GM23338 (cell line): Measurements from ENCODE around the gene PRTN3. TPM values are rescaled to one million over a fixed set of nuclear protein-coding genes. Genes with fewer than 3 reads are reported as not detected.
A peak's percentile ranks its signal among the peaks of the same experiment; 100 is the strongest.

Source experiments
- ATAC-seq: fragments of 200-7000 bp; cut with Tn5 transposase; 3 replicates; pipeline ENCODE4 v1.9.1; 2020
- DNase-seq: peaks from one replicate; pipeline ENCODE4 v3.0.0-alpha.2; 2015; ENCODE audit warnings: low spot score
- H2AFZ ChIP-seq: fragments of 200-600 bp; sonication (generic); 2 replicates; pipeline ENCODE4 v1.8.0; 2016; ENCODE audit warnings: antibody characterized with exemption, mild to moderate bottlenecking, moderate library complexity
- H3F3A ChIP-seq: fragments of 200-600 bp; sonication (generic); replicated peaks from 2 replicates; pipeline ENCODE4 v1.8.0; 2017; ENCODE audit warnings: antibody characterized with exemption, mixed run types, low read depth
- H3K27ac ChIP-seq: fragments of 200-600 bp; sonication (generic); 2 replicates; pipeline ENCODE4 v1.6.1; 2016; ENCODE audit warnings: low read depth
- H3K27me3 ChIP-seq: fragments of 200-600 bp; sonication (generic); 2 replicates; pipeline ENCODE4 v1.8.0; 2016; ENCODE audit warnings: mild to moderate bottlenecking, mixed run types, moderate library complexity; ENCODE audit not compliant: insufficient read depth
- H3K36me3 ChIP-seq: fragments of 200-600 bp; sonication (generic); 2 replicates; pipeline ENCODE4 v1.8.0; 2016; ENCODE audit warnings: mild to moderate bottlenecking; ENCODE audit not compliant: insufficient read depth
- H3K4me1 ChIP-seq: fragments of 200-600 bp; sonication (generic); 2 replicates; pipeline ENCODE4 v1.8.0; 2016; ENCODE audit warnings: mild to moderate bottlenecking, moderate library complexity; ENCODE audit not compliant: insufficient read depth
- H3K4me2 ChIP-seq: fragments of 200-600 bp; sonication (generic); 2 replicates; pipeline ENCODE4 v1.7.1; 2017; ENCODE audit warnings: mixed run types
- H3K4me3 ChIP-seq: fragments of 200-600 bp; sonication (generic); 2 replicates; pipeline ENCODE4 v1.6.1; 2016; ENCODE audit warnings: mixed run types
- H3K79me2 ChIP-seq: fragments of 200-600 bp; sonication (generic); replicated peaks from 2 replicates; pipeline ENCODE4 v1.8.0; 2017; ENCODE audit warnings: mild to moderate bottlenecking; ENCODE audit not compliant: insufficient read depth
- H3K9me2 ChIP-seq: fragments of 200-600 bp; sonication (generic); 2 replicates; pipeline ENCODE4 v1.8.0; 2017; ENCODE audit not compliant: insufficient read depth
- H4K20me1 ChIP-seq: fragments of 200-600 bp; sonication (generic); replicated peaks from 2 replicates; pipeline ENCODE4 v1.8.0; 2017; ENCODE audit warnings: mild to moderate bottlenecking; ENCODE audit not compliant: insufficient read depth
- H3K27ac Mint-ChIP-seq: 2 replicates; pipeline ENCODE4 v1.8.0; 2020; ENCODE audit warnings: inconsistent platforms, mild to moderate bottlenecking, moderate library complexity, mixed read lengths
- H3K27me3 Mint-ChIP-seq: 3 replicates; pipeline ENCODE4 v1.8.0; 2022; ENCODE audit warnings: low read depth, mild to moderate bottlenecking, moderate library complexity, mixed read lengths, inconsistent platforms; ENCODE audit not compliant: insufficient read depth, poor library complexity
- H3K36me3 Mint-ChIP-seq: 3 replicates; pipeline ENCODE4 v1.8.0; 2021; ENCODE audit warnings: low read depth, mild to moderate bottlenecking, inconsistent platforms, moderate library complexity, mixed read lengths
- H3K4me1 Mint-ChIP-seq: 3 replicates; pipeline ENCODE4 v1.8.0; 2020; ENCODE audit warnings: mild to moderate bottlenecking, inconsistent platforms, mixed read lengths
- H3K4me3 Mint-ChIP-seq: 3 replicates; pipeline ENCODE4 v1.8.0; 2021; ENCODE audit warnings: moderate library complexity, mild to moderate bottlenecking, inconsistent platforms, mixed read lengths
- H3K9me3 Mint-ChIP-seq: 3 replicates; pipeline ENCODE4 v1.8.0; 2020; ENCODE audit warnings: moderate library complexity, mild to moderate bottlenecking, inconsistent platforms, mixed read lengths
- CREB1 ChIP-seq: fragments of 250-450 bp; sonication (Bioruptor Pico); IDR thresholded peaks from 2 replicates; pipeline ENCODE4 v1.5.0; 2020; ENCODE audit warnings: low read depth, mild to moderate bottlenecking, moderate library complexity
- CTCF ChIP-seq, 2 experiments: fragments of 200-600 bp in 1 of 2; sonication (generic) in 1 of 2; conservative IDR thresholded peaks; 2 replicates each; pipeline versions ENCODE4 v1.5.1 to v1.6.1; 2016 to 2017; ENCODE audit warnings: antibody characterized with exemption in 2 of 2, low read depth in 2 of 2, mild to moderate bottlenecking in 2 of 2, moderate library complexity in 1 of 2
- ETS1 ChIP-seq: IDR thresholded peaks from 2 replicates; pipeline ENCODE4 v1.6.1; 2016; ENCODE audit warnings: antibody characterized with exemption
- EZH2 ChIP-seq: fragments of 200-600 bp; sonication (generic); IDR thresholded peaks from one replicate; pipeline ENCODE4 v1.8.0; 2017; ENCODE audit warnings: antibody characterized with exemption, mild to moderate bottlenecking, low read depth; ENCODE audit not compliant: unreplicated experiment
- REST ChIP-seq: IDR thresholded peaks from one replicate; pipeline ENCODE4 v1.6.1; 2018; ENCODE audit warnings: antibody characterized with exemption; ENCODE audit not compliant: unreplicated experiment
- STAT1 ChIP-seq: IDR thresholded peaks from one replicate; pipeline ENCODE4 v1.6.1; 2016; ENCODE audit warnings: antibody characterized with exemption; ENCODE audit not compliant: unreplicated experiment
- ZNF114 ChIP-seq: fragments of 250-450 bp; sonication (Bioruptor Pico); IDR thresholded peaks from 2 replicates; pipeline ENCODE4 v1.5.0; 2020; ENCODE audit warnings: mild to moderate bottlenecking, moderate library complexity
- ZNF462 ChIP-seq: fragments of 250-450 bp; sonication (Bioruptor Pico); IDR thresholded peaks from 2 replicates; pipeline ENCODE4 v1.5.0; 2020; ENCODE audit warnings: mild to moderate bottlenecking, moderate library complexity
- polyA plus RNA-seq: library from polyadenylated mRNA; unstranded; fragments of >200 nt; fragmentation: Nextera tagmentation; extraction: Ambion mirVana; gene quantifications from 2 replicates; pipeline ENCODE4 v1.2.1, GENCODE V29; 2016
- total RNA-seq: library from RNA; depleted of rRNA; stranded (reverse); fragments of >200 nt; shearing (Covaris generic); gene quantifications from 2 replicates; pipeline ENCODE4 v1.2.3, GENCODE V29; 2014

The PRTN3 gene
- total and polyA plus RNA-seq, 2 experiments from 2014 or later: 0.21 to 0.68 TPM

- Mint-ChIP-seq H3K4me3 (no peak overlapping the region; the same call in 2 of the 3 replicates), H3K9me3 (no peaks in the 10 kb centered on the region; the same call in 2 of the 3 replicates), H3K36me3 (0 out of 3 replicates have a peak, but pooled peaks cover 3% of the 10 kb centered on the region), H3K27ac (no peak overlapping the region), H3K4me1 (no peaks in the 10 kb centered on the region), H3K27me3 (peaks cover 27% of the 10 kb centered on the region)
- no peak for ATAC-seq
- DNase-seq: no peak
- no peak overlapping the region for H3K27ac ChIP-seq
- H3K36me3 ChIP-seq: no peaks in the 10 kb centered on the region
- peaks cover 20% of the 10 kb centered on the region for H3F3A ChIP-seq
- no peaks in the 10 kb centered on the region for H3K79me2 ChIP-seq
- H3K4me3 ChIP-seq: peak overlapping the region; percentile 41; the same call in 1 of the 2 replicates
- no peak overlapping the region; the same call in 1 of the 2 replicates for H2AFZ ChIP-seq
- no peak overlapping the region for H3K4me2 ChIP-seq
- no peaks in the 10 kb centered on the region for H3K9me2 ChIP-seq
- peaks cover 9% of the 10 kb centered on the region; the same call in 1 of the 2 replicates for H4K20me1 ChIP-seq
- TF ChIP-seq ETS1 (no peak), REST (no peak), ZNF462 (CRISPR knock-in tag) (no peak), CREB1 (CRISPR knock-in tag) (no peak), EZH2 (no peak), ZNF114 (CRISPR knock-in tag) (no peak), CTCF (conservative IDR thresholded peaks at IDR 0.05; ENCODE audit: low read depth in 2 of 2) (no peak), STAT1 (no peak)
- H3K4me1 ChIP-seq: no peaks in the 10 kb centered on the region
- peaks cover 28% of the 10 kb centered on the region for H3K27me3 ChIP-seq
Measured at GRCh38 chr19:861141-861755, 20.4 kb downstream of the PRTN3 start.
